Renal cortical epithelial cell (primary cell): Measurements from ENCODE around the gene PORCN. TPM values are rescaled to one million over a fixed set of nuclear protein-coding genes. Genes with fewer than 3 reads are reported as not detected.
A peak's percentile ranks its signal among the peaks of the same experiment; 100 is the strongest.

Experiments
- DNase-seq: peaks from one replicate; pipeline ENCODE4 v3.0.0-alpha.2; 2011; ENCODE audit warnings: low read depth
- total RNA-seq: library from RNA; depleted of rRNA; stranded (reverse); fragments of >200 nt; gene quantifications from 2 replicates; pipeline ENCODE4 v1.2.3, GENCODE V29; 2014

The PORCN gene
- total RNA-seq, 1 donor from 2014 or later: 15.3 TPM

GRCh38 chrX:48476919-48477318 is 31.9 kb upstream of the PORCN start:
- no peak for DNase-seq

GRCh38 chrX:48477960-48478755 is 30.6 kb upstream of the PORCN start:
- DNase-seq: no peak

- DNase-seq: no peak
These were observed 30.0 kb upstream of the PORCN start for GRCh38 chrX:48478806-48479205.

GRCh38 chrX:48480142-48480541 is 28.6 kb upstream of the PORCN start:
- no peak for DNase-seq

- no peak for DNase-seq
These were observed 28.2 kb upstream of the PORCN start for GRCh38 chrX:48480583-48480982.

DNA sequence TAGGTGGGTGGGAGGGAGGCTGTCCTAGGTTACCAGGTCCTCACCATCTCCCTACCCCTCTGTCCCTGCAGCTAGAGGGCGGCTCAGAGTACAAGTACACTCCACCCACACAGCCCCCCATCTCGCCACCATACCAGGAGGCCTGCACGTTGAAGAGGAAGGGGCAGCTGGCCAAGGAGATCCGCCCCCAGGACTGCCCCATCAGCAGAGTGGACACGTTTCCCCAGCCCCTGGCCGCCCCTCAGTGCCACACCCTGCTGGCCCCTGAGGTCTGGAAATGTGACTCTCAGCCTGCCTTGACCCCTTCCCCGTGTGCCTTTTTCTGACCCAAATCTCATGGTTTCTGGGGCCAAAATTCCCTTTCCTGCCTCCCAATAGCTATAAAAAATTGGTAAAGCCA is 26.3 kb upstream of the PORCN start:
- DNase-seq: no peak

DNA sequence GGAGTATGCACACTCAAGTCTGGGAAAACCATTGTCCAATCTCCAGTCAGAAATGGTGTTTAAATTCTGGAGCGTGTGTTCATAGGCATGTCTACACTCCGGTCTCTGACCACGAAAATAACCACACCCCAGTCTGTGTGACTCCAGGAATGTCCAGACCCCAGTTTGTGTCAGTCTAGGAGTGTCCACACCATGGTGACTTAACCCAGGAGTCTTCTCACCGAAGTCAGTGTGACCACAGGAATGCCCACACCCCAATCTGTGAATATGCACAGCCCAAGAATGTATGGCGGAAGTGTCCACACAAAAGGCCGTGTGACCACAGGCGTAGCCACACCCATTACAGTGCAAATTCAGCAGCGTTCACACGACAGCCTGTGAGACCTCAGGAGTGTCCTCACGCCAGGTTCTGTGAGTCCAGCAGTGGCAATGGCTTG is 21.4 kb upstream of the PORCN start:
- peak; percentile 97 for DNase-seq

- DNase-seq: no peak
These were observed 20.8 kb upstream of the PORCN start for GRCh38 chrX:48488034-48488433.

GRCh38 chrX:48489296-48489695 is 19.5 kb upstream of the PORCN start:
- no peak for DNase-seq

DNA sequence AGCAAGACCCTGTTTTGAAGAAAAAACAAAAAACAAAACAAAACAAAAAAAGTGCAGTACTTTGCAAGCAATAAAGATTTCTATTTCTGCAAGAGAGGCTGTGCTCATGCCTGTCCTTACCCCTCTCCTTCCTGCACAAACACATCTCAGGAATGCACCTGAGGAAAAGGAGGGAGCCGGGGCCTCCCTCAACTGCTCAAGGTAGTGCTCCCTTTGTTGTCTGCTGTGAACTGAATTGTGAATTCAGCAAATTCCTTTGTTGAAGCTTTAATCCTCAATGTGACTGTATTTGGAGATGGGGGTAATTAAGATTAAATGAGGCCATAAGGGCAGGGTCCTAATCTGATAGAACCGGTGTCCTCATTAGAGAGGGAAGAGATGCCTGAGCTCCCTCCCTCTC is 18.9 kb upstream of the PORCN start:
- no peak for DNase-seq

DNA sequence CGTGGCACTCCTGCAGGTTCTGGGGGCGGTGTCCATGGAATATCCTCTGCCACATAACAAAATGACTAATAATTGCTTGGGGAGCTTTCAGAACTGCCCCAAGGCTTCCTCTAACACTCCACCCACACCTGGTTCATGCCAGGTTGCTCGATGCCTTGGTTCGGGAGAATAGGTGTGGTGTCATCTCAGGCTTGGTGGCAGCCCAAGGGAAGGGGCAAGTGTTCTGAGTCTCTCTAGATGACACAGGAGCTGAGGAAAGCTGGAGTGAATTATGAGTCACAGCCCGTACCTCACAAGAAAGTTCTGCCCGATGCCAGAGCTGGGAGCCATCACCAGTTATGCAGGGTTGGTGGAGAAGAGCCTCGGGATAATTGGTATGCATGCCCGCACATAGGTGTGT is 18.1 kb upstream of the PORCN start:
- peak; percentile 36 for DNase-seq

- no peak for DNase-seq
These were observed 17.0 kb upstream of the PORCN start for GRCh38 chrX:48491809-48492208.

- DNase-seq: no peak
These were observed 16.4 kb upstream of the PORCN start for GRCh38 chrX:48492293-48492910.

- peak; percentile 44 for DNase-seq
These were observed 14.9 kb upstream of the PORCN start for GRCh38 chrX:48493890-48494364.

GRCh38 chrX:48496660-48497059 is 12.1 kb upstream of the PORCN start:
- no peak for DNase-seq

GRCh38 chrX:48497871-48498270 is 10.9 kb upstream of the PORCN start:
- no peak for DNase-seq

- DNase-seq: peak; percentile 93
These were observed 10.4 kb upstream of the PORCN start for GRCh38 chrX:48498374-48498809.

DNA sequence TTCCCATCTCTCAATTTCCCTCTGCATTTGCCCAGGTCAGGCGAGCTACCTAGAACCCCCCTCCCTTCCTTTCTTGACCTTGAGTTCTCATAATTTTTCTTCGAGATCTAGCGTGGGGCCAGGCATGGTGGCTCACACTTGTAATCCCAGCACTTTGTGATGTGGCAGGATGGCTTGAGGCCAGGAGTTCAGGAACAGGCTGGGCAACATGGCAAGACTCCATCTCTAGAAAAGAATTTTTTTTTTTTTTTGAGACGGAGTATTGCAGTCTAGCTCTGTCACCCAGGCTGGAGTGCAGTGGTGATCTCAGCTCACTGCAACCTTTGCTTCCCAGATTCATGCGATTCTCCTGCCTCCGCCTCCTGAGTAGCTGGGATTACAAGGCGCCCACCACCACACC is 4.5 kb upstream of the PORCN start:
- DNase-seq: no peak

DNA sequence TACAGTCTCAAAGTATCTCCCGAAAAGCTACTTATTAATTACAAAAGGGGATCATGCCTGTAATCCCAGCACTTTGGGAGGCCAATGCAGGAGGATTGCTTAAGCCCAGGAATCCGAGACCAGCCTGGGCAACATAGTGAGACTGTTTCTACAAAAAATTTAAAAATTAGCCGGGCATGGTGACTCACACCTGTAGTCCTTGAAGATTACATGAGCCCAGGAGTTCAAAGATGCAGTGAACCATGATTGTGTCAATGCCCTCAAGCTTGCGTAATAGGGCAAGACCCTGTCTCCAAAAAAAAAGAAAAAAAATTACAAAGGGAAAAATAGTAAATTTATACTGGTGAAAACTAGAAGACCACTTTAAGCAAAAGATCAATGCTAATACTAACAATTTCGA is 3.3 kb upstream of the PORCN start:
- DNase-seq: peak; percentile 69

DNA sequence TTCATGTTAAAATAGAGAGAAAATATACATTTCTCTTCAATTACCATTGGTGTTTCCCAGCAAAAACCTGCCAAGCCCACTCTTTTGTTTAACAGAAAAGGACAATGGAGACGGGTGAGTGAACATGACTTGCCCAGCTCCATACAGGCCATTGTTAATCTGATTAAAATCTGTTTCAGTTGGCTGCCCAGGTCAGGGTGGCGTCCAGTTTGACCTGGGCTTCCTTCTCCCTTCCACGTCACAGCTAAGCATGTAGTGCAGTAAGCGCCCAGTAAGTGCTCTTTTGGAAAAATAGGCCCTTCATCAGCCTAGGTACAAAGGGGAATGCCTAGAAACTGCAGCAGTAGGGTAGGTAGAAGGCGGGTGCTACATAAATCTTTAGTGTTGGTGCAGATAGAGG is 1.5 kb upstream of the PORCN start:
- no peak for DNase-seq

GRCh38 chrX:48509245-48509590 is 426 bp downstream of the PORCN start:
- DNase-seq: no peak

DNA sequence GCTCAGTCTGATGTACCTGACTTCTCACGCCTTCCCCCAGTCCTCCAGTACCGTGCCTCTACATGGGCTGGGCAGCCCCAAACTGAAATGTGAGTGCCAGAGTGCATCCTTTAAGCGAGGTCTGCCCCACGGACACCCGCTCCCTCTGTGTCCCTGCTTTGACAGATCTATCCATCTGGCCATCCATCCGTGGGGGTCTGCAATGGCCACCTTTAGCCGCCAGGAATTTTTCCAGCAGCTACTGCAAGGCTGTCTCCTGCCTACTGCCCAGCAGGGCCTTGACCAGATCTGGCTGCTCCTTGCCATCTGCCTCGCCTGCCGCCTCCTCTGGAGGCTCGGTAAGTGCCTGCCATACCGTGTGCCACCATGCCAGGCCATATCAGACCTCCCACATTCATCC is 827 bp downstream of the PORCN start:
- no peak for DNase-seq

- DNase-seq: no peak
These were observed 2.8 kb downstream of the PORCN start for GRCh38 chrX:48511560-48511959.
